T-helper 22 cell (primary cell): ENCODE data around the gene AVEN.
"Not testable (repeated sequence)": the region's sequence is repeated elsewhere in the genome, so short reads cannot be mapped to it uniquely, and the experiment has no call there.

Source experiments
- DNase-seq: peaks from one replicate; pipeline ENCODE4 v3.0.0-alpha.2; 2020; ENCODE audit warnings: low read depth

Gene AVEN

GRCh38 chr15:34038871-34039789, at the start of gene AVEN:
TSS of gene AVEN (minus strand) at chr15:34039204. CDS start at chr15:34039046, 158 bp downstream.
- DNase-seq: peak; percentile 28

GRCh38 chr15:34085746-34086145, 46.7 kb upstream of the AVEN start:
- no peak for DNase-seq

- DNase-seq: no peak
These were observed 45.1 kb upstream of the AVEN start for GRCh38 chr15:34084086-34084485.

- DNase-seq: no peak
These were observed 40.9 kb upstream of the AVEN start for GRCh38 chr15:34079904-34080303.

GRCh38 chr15:34078900-34079299, 39.9 kb upstream of the AVEN start:
- DNase-seq: no peak

GRCh38 chr15:34076785-34077184, 37.8 kb upstream of the AVEN start:
- no peak for DNase-seq

- DNase-seq: no peak
These were observed 31.0 kb upstream of the AVEN start for GRCh38 chr15:34070003-34070402.

- no peak for DNase-seq
These were observed 26.9 kb upstream of the AVEN start for GRCh38 chr15:34065941-34066340.

GRCh38 chr15:34065261-34065660, 26.3 kb upstream of the AVEN start:
- DNase-seq: no peak

GRCh38 chr15:34064438-34064837, 25.4 kb upstream of the AVEN start:
- DNase-seq: no peak

- no peak for DNase-seq
These were observed 20.9 kb upstream of the AVEN start for GRCh38 chr15:34059946-34060345.

- no peak for DNase-seq
These were observed 20.5 kb upstream of the AVEN start for GRCh38 chr15:34059476-34059875.

- DNase-seq: no peak
These were observed 17.9 kb upstream of the AVEN start for GRCh38 chr15:34056911-34057310.

- DNase-seq: no peak
These were observed 17.0 kb upstream of the AVEN start for GRCh38 chr15:34055868-34056595.

- no peak for DNase-seq
These were observed 15.2 kb upstream of the AVEN start for GRCh38 chr15:34054081-34054707.

GRCh38 chr15:34050385-34050784, 11.4 kb upstream of the AVEN start:
- DNase-seq: not testable (repeated sequence)

GRCh38 chr15:34049112-34049511, 10.1 kb upstream of the AVEN start:
- DNase-seq: no peak

GRCh38 chr15:34047893-34048775, 9.1 kb upstream of the AVEN start:
- no peak for DNase-seq

GRCh38 chr15:34046471-34047145, 7.6 kb upstream of the AVEN start:
- DNase-seq: no peak

GRCh38 chr15:34043813-34044212, 4.8 kb upstream of the AVEN start:
- no peak for DNase-seq

- no peak for DNase-seq
These were observed 4.4 kb upstream of the AVEN start for GRCh38 chr15:34043391-34043790.
